A549 (cell line): ENCODE measurements around the gene ERBB2.

ENCODE experiments used
- BHLHE40 ChIP-seq: IDR thresholded peaks from 2 replicates; pipeline ENCODE4 v1.6.1; 2012; ENCODE audit warnings: low read depth, low read length, inconsistent platforms
- CBX8 ChIP-seq: fragments of 200-600 bp; sonication (generic); IDR thresholded peaks from 2 replicates; pipeline ENCODE4 v1.6.1; 2016
- CHD4 ChIP-seq: fragments of 200-600 bp; sonication (generic); IDR thresholded peaks from 2 replicates; pipeline ENCODE4 v1.6.1; 2016; ENCODE audit warnings: antibody characterized with exemption, mild to moderate bottlenecking, borderline replicate concordance
- CTCF ChIP-seq: fragments of >200 bp; sonication (Bioruptor Twin); formaldehyde crosslinking; IDR thresholded peaks from 3 replicates; pipeline ENCODE4 v1.5.1; 2016
- ESRRA ChIP-seq: fragments of 150-350 bp; IDR thresholded peaks from 2 replicates; pipeline ENCODE4 v1.6.1; 2014; ENCODE audit warnings: mild to moderate bottlenecking, low read length, borderline replicate concordance
- HDAC2 ChIP-seq: fragments of 200-600 bp; sonication (generic); IDR thresholded peaks from 2 replicates; pipeline ENCODE4 v1.6.1; 2016
- HMGXB4 ChIP-seq: fragments of 250-450 bp; sonication (Bioruptor Pico); IDR thresholded peaks from 2 replicates; pipeline ENCODE4 v1.5.0; 2021; ENCODE audit warnings: mild to moderate bottlenecking, moderate library complexity, borderline replicate concordance
- HOXA7 ChIP-seq: fragments of 250-450 bp; sonication (Bioruptor Pico); IDR thresholded peaks from 2 replicates; pipeline ENCODE4 v1.5.0; 2020; ENCODE audit warnings: mild to moderate bottlenecking, moderate library complexity
- MYC ChIP-seq: IDR thresholded peaks from 2 replicates; pipeline ENCODE4 v1.6.1; 2012; ENCODE audit warnings: mild to moderate bottlenecking, inconsistent platforms, low read length, improper control_type of control experiment, borderline replicate concordance
- POLR2A ChIP-seq: IDR thresholded peaks from 2 replicates; pipeline ENCODE4 v1.6.1; 2012; ENCODE audit warnings: mild to moderate bottlenecking, low read length
- RARB ChIP-seq: fragments of 250-450 bp; sonication (Bioruptor Pico); IDR thresholded peaks from 2 replicates; pipeline ENCODE4 v1.8.0; 2021; ENCODE audit warnings: mild to moderate bottlenecking, moderate library complexity
- RCOR1 ChIP-seq: fragments of 150-350 bp; IDR thresholded peaks from 2 replicates; pipeline ENCODE4 v1.6.1; 2014; ENCODE audit warnings: antibody characterized with exemption, low read length, low read depth
- ZFP36 ChIP-seq: fragments of 450-650 bp; IDR thresholded peaks from 2 replicates; pipeline ENCODE4 v1.6.1; 2014; ENCODE audit warnings: borderline replicate concordance; ENCODE audit not compliant: partially characterized antibody

- TF ChIP-seq ZFP36 = no peak
- TF ChIP-seq CBX8 = no peak
- TF ChIP-seq BHLHE40 = no peak
- no peak for TF ChIP-seq HMGXB4 (CRISPR knock-in tag)
- no peak for TF ChIP-seq CTCF
- TF ChIP-seq RARB (CRISPR knock-in tag) = no peak
- TF ChIP-seq MYC = no peak
- TF ChIP-seq ESRRA = no peak
- no peak for TF ChIP-seq HDAC2
- no peak for TF ChIP-seq POLR2A
- no peak for TF ChIP-seq HOXA7
- TF ChIP-seq CHD4 = no peak
- no peak for TF ChIP-seq RCOR1
Observed at GRCh38 chr17:39673335-39674081, 26.4 kb upstream of the ERBB2 start.
